HTERT RPE-1 (cell line): Measurements from ENCODE around the gene CHODL.

ENCODE experiments used
- in situ Hi-C: fragments of 300-500 bp; cut with MboI; formaldehyde crosslinking; loops from 4 replicates; pipeline ENCODE4 v1.14.3; 2020; ENCODE audit warnings: low sequenced_read_pairs

The CHODL gene

GRCh38 chr21:18285379-18285778 lies 40.7 kb downstream of the CHODL start:
- in situ Hi-C loops = no loop called here

DNA sequence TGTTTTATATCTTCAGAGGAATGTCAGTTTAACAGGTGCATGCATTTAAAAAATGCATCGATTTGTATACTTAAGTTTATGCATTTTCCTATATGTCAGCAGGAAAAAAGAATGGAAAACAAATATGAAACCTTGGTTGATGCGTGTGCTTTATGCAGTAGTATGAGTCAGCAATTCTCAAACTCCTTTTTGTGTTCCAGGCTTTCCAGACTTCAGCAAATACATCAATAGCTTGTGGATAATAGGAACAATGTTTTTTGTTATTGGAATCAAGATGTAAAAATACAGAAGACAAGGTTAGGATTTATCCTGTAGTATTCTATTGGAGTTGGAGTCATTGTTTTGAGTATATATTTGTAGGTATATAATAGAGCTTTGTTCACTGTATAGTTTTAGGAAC lies 45.2 kb downstream of the CHODL start:
- in situ Hi-C loops = no loop called here

DNA sequence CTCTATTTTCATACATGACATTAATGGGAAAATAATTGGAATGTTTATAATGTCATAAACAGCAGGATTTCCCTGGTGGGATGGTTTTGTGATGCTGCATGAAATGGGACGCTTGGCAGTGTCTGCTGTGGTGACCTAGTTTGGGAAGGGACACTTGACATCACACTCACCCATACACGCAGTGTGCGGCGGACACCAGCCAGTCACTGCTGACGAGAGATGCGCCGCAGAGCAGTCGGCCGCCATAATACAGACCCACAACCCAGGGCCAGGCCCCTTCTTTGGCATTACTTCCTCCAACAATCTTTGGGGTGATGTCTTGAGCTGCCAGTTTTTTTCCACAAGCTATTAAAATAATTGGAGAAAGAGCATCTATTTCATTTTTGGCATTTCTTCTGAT lies 49.5 kb downstream of the CHODL start:
- in situ Hi-C loops = no loop called here

- in situ Hi-C loops = no loop called here
Observed at GRCh38 chr21:18298228-18298627, 53.6 kb downstream of the CHODL start.
